H9 (cell line): Measurements from ENCODE around the gene TUBB2B. TPM values are rescaled to one million over a fixed set of nuclear protein-coding genes. Genes with fewer than 3 reads are reported as not detected.
A peak's percentile ranks its signal among the peaks of the same experiment; 100 is the strongest.

ENCODE experiments used
- DNase-seq: peaks from one replicate; pipeline ENCODE4 v3.0.0-alpha.2; 2017
- H2AFZ ChIP-seq: one replicate; pipeline ENCODE4 v1.6.1; 2013; ENCODE audit warnings: mild to moderate bottlenecking, low read length, control low read depth, moderate library complexity
- H2AK5ac ChIP-seq: 2 replicates; pipeline ENCODE4 v1.6.1; 2013; ENCODE audit warnings: low read length, control low read depth, mixed read lengths; ENCODE audit not compliant: insufficient read length
- H2BK120ac ChIP-seq: one replicate; pipeline ENCODE4 v1.6.1; 2013; ENCODE audit warnings: low read depth, mild to moderate bottlenecking, low read length, control low read depth, inconsistent platforms; ENCODE audit not compliant: poor library complexity, severe bottlenecking
- H2BK12ac ChIP-seq: 2 replicates; pipeline ENCODE4 v1.6.1; 2013; ENCODE audit warnings: low read length, control low read depth, mixed read lengths, low read depth; ENCODE audit not compliant: insufficient read length
- H2BK15ac ChIP-seq: 2 replicates; pipeline ENCODE4 v1.6.1; 2013; ENCODE audit warnings: low read depth, low read length, control low read depth
- H2BK20ac ChIP-seq: one replicate; pipeline ENCODE4 v1.6.1; 2013; ENCODE audit warnings: low read depth, mild to moderate bottlenecking, low read length, control low read depth, inconsistent platforms; ENCODE audit not compliant: poor library complexity, severe bottlenecking
- H2BK5ac ChIP-seq: 2 replicates; pipeline ENCODE4 v1.6.1; 2013; ENCODE audit warnings: low read length, control low read depth, mixed read lengths; ENCODE audit not compliant: insufficient read length
- H3K14ac ChIP-seq: 2 replicates; pipeline ENCODE4 v1.6.1; 2013; ENCODE audit warnings: low read length, control low read depth; ENCODE audit not compliant: insufficient read depth
- H3K18ac ChIP-seq: 2 replicates; pipeline ENCODE4 v1.6.1; 2013; ENCODE audit warnings: low read depth, mild to moderate bottlenecking, mixed read lengths, low read length, control low read depth; ENCODE audit not compliant: insufficient read length
- H3K23ac ChIP-seq: 2 replicates; pipeline ENCODE4 v1.6.1; 2013; ENCODE audit warnings: low read length, control low read depth, mixed read lengths, low read depth; ENCODE audit not compliant: insufficient read length
- H3K23me2 ChIP-seq: 2 replicates; pipeline ENCODE4 v1.6.1; 2013; ENCODE audit warnings: low read depth, mild to moderate bottlenecking, mixed read lengths, low read length, control low read depth; ENCODE audit not compliant: insufficient read length, poor library complexity, severe bottlenecking
- H3K27ac ChIP-seq: 2 replicates; pipeline ENCODE4 v1.5.1; 2013; ENCODE audit warnings: low read length, control low read depth, mixed read lengths, low read depth; ENCODE audit not compliant: insufficient read length
- H3K27me3 ChIP-seq: 2 replicates; pipeline ENCODE4 v1.6.1; 2013; ENCODE audit warnings: low read length, control low read depth, inconsistent platforms; ENCODE audit not compliant: insufficient read depth
- H3K4ac ChIP-seq: 2 replicates; pipeline ENCODE4 v1.6.1; 2013; ENCODE audit warnings: low read depth, mild to moderate bottlenecking, control low read depth, inconsistent platforms, low read length, moderate library complexity
- H3K4me1 ChIP-seq: 2 replicates; pipeline ENCODE4 v1.6.1; 2013; ENCODE audit warnings: low read length, control low read depth, inconsistent platforms; ENCODE audit not compliant: insufficient read depth
- H3K4me2 ChIP-seq: 2 replicates; pipeline ENCODE4 v1.6.1; 2013; ENCODE audit warnings: low read length, control low read depth, mixed read lengths; ENCODE audit not compliant: insufficient read length, insufficient read depth
- H3K56ac ChIP-seq: 2 replicates; pipeline ENCODE4 v1.6.1; 2013; ENCODE audit warnings: low read depth, mild to moderate bottlenecking, mixed read lengths, low read length, control low read depth; ENCODE audit not compliant: insufficient read length
- H3K79me1 ChIP-seq: 2 replicates; pipeline ENCODE4 v1.6.1; 2013; ENCODE audit warnings: low read depth, mild to moderate bottlenecking, moderate library complexity, low read length, control low read depth, inconsistent platforms; ENCODE audit not compliant: insufficient read depth, poor library complexity, severe bottlenecking
- H3K79me2 ChIP-seq: 2 replicates; pipeline ENCODE4 v1.6.1; 2013; ENCODE audit warnings: low read length, control low read depth, inconsistent platforms; ENCODE audit not compliant: insufficient read depth
- H3K9ac ChIP-seq: 2 replicates; pipeline ENCODE4 v1.6.1; 2013; ENCODE audit warnings: low read length, control low read depth, mixed read lengths; ENCODE audit not compliant: insufficient read length; ENCODE audit errors: extremely low read depth
- H3K9me3 ChIP-seq: one replicate; pipeline ENCODE4 v1.6.1; 2013; ENCODE audit warnings: low read depth, low read length, inconsistent platforms; ENCODE audit not compliant: control insufficient read depth
- H3T11ph ChIP-seq: one replicate; pipeline ENCODE4 v1.6.1; 2013; ENCODE audit warnings: mild to moderate bottlenecking, low read length, control low read depth, inconsistent platforms
- H4K20me1 ChIP-seq: one replicate; pipeline ENCODE4 v1.6.1; 2013; ENCODE audit not compliant: control insufficient read depth, insufficient read length, insufficient read depth
- H4K5ac ChIP-seq: 2 replicates; pipeline ENCODE4 v1.6.1; 2013; ENCODE audit warnings: low read depth, mild to moderate bottlenecking, mixed read lengths, low read length, control low read depth; ENCODE audit not compliant: insufficient read length
- H4K8ac ChIP-seq: replicated peaks from 2 replicates; pipeline ENCODE4 v1.6.1; 2013; ENCODE audit warnings: low read length, control low read depth, mixed read lengths, low read depth; ENCODE audit not compliant: insufficient read length
- H4K91ac ChIP-seq: 2 replicates; pipeline ENCODE4 v1.6.1; 2013; ENCODE audit warnings: low read depth, mild to moderate bottlenecking, moderate library complexity, mixed read lengths, low read length, control low read depth; ENCODE audit not compliant: insufficient read length
- H3K27ac Mint-ChIP-seq, 3 experiments: 2 replicates in 2 of 3; 3 replicates in 1 of 3; pipeline ENCODE4 v1.8.0; 2020 to 2021; ENCODE audit warnings: mixed read lengths in 3 of 3, mild to moderate bottlenecking in 1 of 3, moderate library complexity in 1 of 3
- H3K27me3 Mint-ChIP-seq: 2 replicates; pipeline ENCODE4 v1.8.0; 2021; ENCODE audit warnings: low read depth, mild to moderate bottlenecking, moderate library complexity, mixed read lengths
- H3K36me3 Mint-ChIP-seq, 3 experiments: 2 replicates in 2 of 3; 3 replicates in 1 of 3; pipeline ENCODE4 v1.8.0; 2020 to 2021; ENCODE audit warnings: low read depth in 3 of 3, mixed read lengths in 3 of 3; ENCODE audit not compliant: insufficient read depth in 1 of 3
- H3K4me1 Mint-ChIP-seq, 2 experiments: 2 replicates each; pipeline ENCODE4 v1.8.0; 2020; ENCODE audit warnings: mixed read lengths in 2 of 2
- H3K4me3 Mint-ChIP-seq, 2 experiments: 2 replicates in 1 of 2; 3 replicates in 1 of 2; pipeline ENCODE4 v1.8.0; 2020 to 2021; ENCODE audit warnings: mild to moderate bottlenecking in 2 of 2, mixed read lengths in 2 of 2, moderate library complexity in 1 of 2
- H3K9me3 Mint-ChIP-seq, 2 experiments: 2 replicates in 1 of 2; 3 replicates in 1 of 2; pipeline ENCODE4 v1.8.0; 2020; ENCODE audit warnings: mild to moderate bottlenecking in 2 of 2, mixed read lengths in 2 of 2, moderate library complexity in 1 of 2
- WGBS: extraction: QIAGEN DNeasy Blood & Tissue Kit; methylation state at CpG from one replicate; pipeline ENCODE4 v1.1.7; 2013; ENCODE audit warnings: missing lambda C conversion rate, low lambda C conversion rate, mixed read lengths; ENCODE audit not compliant: insufficient read length; ENCODE audit errors: extremely low coverage; 5-methylcytosine and 5-hydroxymethylcytosine counted together
- total RNA-seq: library from RNA; stranded (reverse); gene quantifications from 2 replicates; pipeline ENCODE4 v1.2.1, GENCODE V29; 2021
- TF ChIP-seq, protein P1 (sequence below): fragments of 200-600 bp; sonication (generic); conservative IDR thresholded peaks from 3 replicates; pipeline ENCODE4 v1.8.0; 2021; ENCODE audit warnings: antibody characterized with exemption, mild to moderate bottlenecking

Gene TUBB2B
- total RNA-seq, 1 experiment from 2014 or later: 320 TPM

- Histone ChIP-seq H3K79me1 (no peaks in the 10 kb centered on the region), H2BK12ac (no peak overlapping the region), H2BK20ac (no peak overlapping the region), H3K9me3 (no peaks in the 10 kb centered on the region), H3K9ac (no peak overlapping the region), H4K91ac (no peak overlapping the region), H2BK15ac (no peak overlapping the region), H3K27ac (no peak overlapping the region), H3K14ac (no peak overlapping the region), H3K4ac (no peak overlapping the region), H3K79me2 (no peaks in the 10 kb centered on the region), H2AFZ (no peak overlapping the region), H3K27me3 (no peaks in the 10 kb centered on the region), H3K56ac (no peak overlapping the region), H3K18ac (no peak overlapping the region), H3K4me1 (no peaks in the 10 kb centered on the region), H3K23ac (no peak overlapping the region), H4K20me1 (no peaks in the 10 kb centered on the region), H2AK5ac (no peak overlapping the region), H4K8ac (no peak overlapping the region), H2BK5ac (no peak overlapping the region), H3K23me2 (no peaks in the 10 kb centered on the region), H3K4me2 (no peak overlapping the region), H3T11ph (no peak overlapping the region), H2BK120ac (no peak overlapping the region), H4K5ac (no peak overlapping the region)
- Mint-ChIP-seq H3K4me1 (peaks cover 4 to 9% of the 10 kb centered on the region in 2 experiments; a peak in 1 of 4 replicates), H3K4me3 (no peak overlapping the region), H3K27ac (0 out of 7 replicates have a peak overlapping the region, but pooled peaks of 1 of the 3 experiments have one; percentile 68), H3K9me3 (no peaks in the 10 kb centered on the region), H3K36me3 (peaks cover 33 to 54% (median 53%) of the 10 kb centered on the region in 3 experiments; a peak in 6 of 7 replicates), H3K27me3 (no peaks in the 10 kb centered on the region)
- DNase-seq: no peak
- no CpG with 5 or more reads among the region's 32 CpGs for WGBS
- TF ChIP-seq, protein P1, sequence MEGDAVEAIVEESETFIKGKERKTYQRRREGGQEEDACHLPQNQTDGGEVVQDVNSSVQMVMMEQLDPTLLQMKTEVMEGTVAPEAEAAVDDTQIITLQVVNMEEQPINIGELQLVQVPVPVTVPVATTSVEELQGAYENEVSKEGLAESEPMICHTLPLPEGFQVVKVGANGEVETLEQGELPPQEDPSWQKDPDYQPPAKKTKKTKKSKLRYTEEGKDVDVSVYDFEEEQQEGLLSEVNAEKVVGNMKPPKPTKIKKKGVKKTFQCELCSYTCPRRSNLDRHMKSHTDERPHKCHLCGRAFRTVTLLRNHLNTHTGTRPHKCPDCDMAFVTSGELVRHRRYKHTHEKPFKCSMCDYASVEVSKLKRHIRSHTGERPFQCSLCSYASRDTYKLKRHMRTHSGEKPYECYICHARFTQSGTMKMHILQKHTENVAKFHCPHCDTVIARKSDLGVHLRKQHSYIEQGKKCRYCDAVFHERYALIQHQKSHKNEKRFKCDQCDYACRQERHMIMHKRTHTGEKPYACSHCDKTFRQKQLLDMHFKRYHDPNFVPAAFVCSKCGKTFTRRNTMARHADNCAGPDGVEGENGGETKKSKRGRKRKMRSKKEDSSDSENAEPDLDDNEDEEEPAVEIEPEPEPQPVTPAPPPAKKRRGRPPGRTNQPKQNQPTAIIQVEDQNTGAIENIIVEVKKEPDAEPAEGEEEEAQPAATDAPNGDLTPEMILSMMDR: no peak
These were observed 45.6 kb upstream of the TUBB2B start for GRCh38 chr6:3272911-3273547.
